ENCODE measurements around the gene WHAMM. TPM values are rescaled to one million over a fixed set of nuclear protein-coding genes. Genes with fewer than 3 reads are reported as not detected.
A peak's percentile ranks its signal among the peaks of the same experiment; 100 is the strongest.

Gene WHAMM
- total RNA-seq, 2 donors from 2014 or later = 5.9 to 8.2 TPM

- Mint-ChIP-seq H3K4me1 (ENCODE audit: low read depth) (peaks cover 42% of the 10 kb centered on the region), H3K36me3 (ENCODE audit: insufficient read depth in 2 of 2) (peaks cover 27 to 43% of the 10 kb centered on the region in 2 donors), H3K27me3 (ENCODE audit: low read depth) (no peaks in the 10 kb centered on the region), H3K9me3 (peaks cover 0 to 2% of the 10 kb centered on the region in 2 donors), H3K27ac (peak overlapping the region; percentile 58), H3K4me3 (peak overlapping the region; percentile 27 to 77)
- ATAC-seq (replicated peaks in 1 of 2) (no peak), DNase-seq (no peak)
These were observed 22.6 kb downstream of the WHAMM start for GRCh38 chr15:82831894-82832600.

DNA sequence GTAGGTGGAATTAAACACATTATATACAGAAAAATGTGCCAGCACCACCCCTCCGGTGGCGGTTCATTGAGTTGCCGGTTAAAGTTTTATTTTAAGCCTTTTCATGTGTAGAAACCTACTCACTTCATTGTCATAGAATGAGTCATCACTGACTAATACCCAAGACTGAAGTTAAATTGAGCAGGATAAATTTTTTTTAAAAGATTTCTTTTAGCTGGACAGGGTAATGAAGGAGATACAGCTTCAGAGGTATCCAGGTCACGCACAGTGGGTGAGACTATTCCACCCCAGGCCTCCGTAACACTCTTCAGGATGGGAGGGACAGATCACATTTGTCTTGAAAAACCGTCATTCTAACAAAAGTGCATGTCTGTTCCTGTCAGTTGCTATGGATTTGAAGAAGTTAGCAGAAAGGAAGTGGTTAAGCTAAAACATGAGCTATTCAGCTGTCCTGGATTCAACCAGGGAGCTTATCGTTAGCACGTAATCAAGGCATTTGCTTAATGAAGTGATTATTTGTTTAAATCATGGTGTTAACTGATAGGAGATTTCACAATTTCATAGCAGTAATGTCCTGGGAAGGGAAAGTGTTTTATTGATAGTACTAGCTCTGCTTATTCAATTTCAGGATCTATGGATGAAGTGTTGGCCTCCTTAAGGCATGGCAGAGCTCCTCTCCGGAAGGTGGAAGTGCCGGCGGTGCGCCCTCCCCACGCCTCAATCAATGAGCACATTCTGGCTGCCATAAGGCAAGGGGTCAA is 23.4 kb downstream of the WHAMM start:
- Mint-ChIP-seq H3K4me3 (peak overlapping the region; percentile 27 to 77), H3K27ac (peak overlapping the region; percentile 58), H3K4me1 (ENCODE audit: low read depth) (peaks cover 40% of the 10 kb centered on the region), H3K27me3 (ENCODE audit: low read depth) (no peaks in the 10 kb centered on the region), H3K36me3 (ENCODE audit: insufficient read depth in 2 of 2) (peaks cover 27 to 41% of the 10 kb centered on the region in 2 donors), H3K9me3 (peaks cover 0 to 4% of the 10 kb centered on the region in 2 donors)
- ATAC-seq (replicated peaks in 1 of 2) = peak; percentile 84
- DNase-seq = peak; percentile 50 to 52

- ATAC-seq (replicated peaks in 1 of 2) = no peak
- Mint-ChIP-seq H3K27ac (no peak overlapping the region), H3K4me3 (no peak overlapping the region), H3K36me3 (ENCODE audit: insufficient read depth in 2 of 2) (peaks cover 25 to 40% of the 10 kb centered on the region in 2 donors), H3K4me1 (ENCODE audit: low read depth) (peaks cover 35% of the 10 kb centered on the region), H3K27me3 (ENCODE audit: low read depth) (no peaks in the 10 kb centered on the region), H3K9me3 (peaks cover 0 to 5% of the 10 kb centered on the region in 2 donors)
- no peak for DNase-seq
These were observed 23.9 kb downstream of the WHAMM start for GRCh38 chr15:82833362-82833682.

GRCh38 chr15:82835391-82835917 is 26.0 kb downstream of the WHAMM start:
- ATAC-seq (replicated peaks in 1 of 2) = no peak
- Mint-ChIP-seq H3K4me3 (no peak overlapping the region), H3K27me3 (ENCODE audit: low read depth) (no peaks in the 10 kb centered on the region), H3K9me3 (peaks cover 0 to 5% of the 10 kb centered on the region in 2 donors), H3K36me3 (ENCODE audit: insufficient read depth in 2 of 2) (peaks cover 21 to 30% of the 10 kb centered on the region in 2 donors), H3K4me1 (ENCODE audit: low read depth) (peaks cover 24% of the 10 kb centered on the region), H3K27ac (no peak overlapping the region)
- no peak for DNase-seq

DNA sequence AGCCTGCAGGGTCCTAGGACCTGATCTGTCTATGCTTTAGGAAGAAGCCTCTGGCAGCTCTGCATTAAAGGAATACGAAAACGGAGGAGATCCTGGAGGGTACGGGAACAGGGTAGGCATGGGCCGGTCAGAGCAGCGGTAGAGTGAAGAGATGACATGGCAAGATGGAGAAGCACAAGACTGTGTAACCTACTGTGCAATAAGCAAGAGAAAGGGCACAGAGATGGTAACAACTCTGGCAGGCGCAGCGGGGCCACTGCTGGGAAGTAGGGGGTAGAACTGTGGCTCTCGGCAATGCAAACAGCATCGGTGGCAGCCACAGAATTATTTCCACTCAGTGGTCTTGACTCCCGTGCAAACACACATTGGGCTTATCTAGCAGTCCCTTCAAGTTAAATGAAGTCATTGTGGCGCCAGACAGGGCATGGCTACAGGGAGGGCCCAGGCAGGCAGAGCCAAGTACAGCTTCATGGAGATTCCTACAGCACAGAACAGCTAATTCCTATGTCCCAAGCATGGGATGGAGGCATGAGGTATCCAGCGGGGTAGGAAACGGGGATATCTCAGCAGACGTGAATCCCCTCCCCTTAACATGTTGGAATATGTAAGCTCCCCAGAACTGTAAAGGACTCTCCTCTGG is 28.8 kb downstream of the WHAMM start:
- H3K4me1 Mint-ChIP-seq (ENCODE audit: low read depth) = peaks cover 2% of the 10 kb centered on the region
- no peak for ATAC-seq (replicated peaks in 1 of 2)
- no peak overlapping the region for H3K27ac Mint-ChIP-seq
- no peaks in the 10 kb centered on the region for H3K27me3 Mint-ChIP-seq (ENCODE audit: low read depth)
- H3K36me3 Mint-ChIP-seq (ENCODE audit: insufficient read depth in 2 of 2) = peaks cover 10 to 12% of the 10 kb centered on the region in 2 donors
- peaks cover 0 to 5% of the 10 kb centered on the region in 2 donors for H3K9me3 Mint-ChIP-seq
- DNase-seq = no peak
- H3K4me3 Mint-ChIP-seq = no peak overlapping the region

DNA sequence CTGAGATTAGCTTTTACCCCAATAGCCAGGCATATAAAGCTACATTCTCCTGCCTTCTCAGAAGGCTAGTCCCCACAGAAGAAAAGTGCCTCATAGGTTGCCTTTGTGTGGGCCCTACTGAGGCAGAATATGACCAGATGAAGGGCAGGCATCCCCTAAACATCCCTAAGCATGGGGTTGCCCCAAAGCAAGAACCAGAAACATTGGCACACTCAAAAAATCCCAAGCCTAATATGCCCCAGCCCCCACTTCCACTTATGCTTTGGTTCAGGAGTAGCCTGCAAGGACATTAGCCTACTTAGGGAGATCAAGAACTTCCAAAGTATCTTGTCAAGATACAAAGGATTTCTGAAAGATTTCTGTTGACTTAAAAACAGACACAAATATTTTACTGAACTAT is 29.7 kb downstream of the WHAMM start:
- Mint-ChIP-seq H3K4me1 (ENCODE audit: low read depth) (no peaks in the 10 kb centered on the region), H3K4me3 (no peak overlapping the region), H3K27ac (no peak overlapping the region), H3K36me3 (ENCODE audit: insufficient read depth in 2 of 2) (peaks cover 5 to 9% of the 10 kb centered on the region in 2 donors), H3K9me3 (peaks cover 0 to 5% of the 10 kb centered on the region in 2 donors), H3K27me3 (ENCODE audit: low read depth) (no peaks in the 10 kb centered on the region)
- ATAC-seq (replicated peaks in 1 of 2) = no peak
- DNase-seq = no peak

- ATAC-seq (replicated peaks in 1 of 2) = no peak
- no peak for DNase-seq
- Mint-ChIP-seq H3K27me3 (ENCODE audit: low read depth) (peaks cover 7% of the 10 kb centered on the region), H3K27ac (no peak overlapping the region), H3K4me3 (no peak overlapping the region), H3K4me1 (ENCODE audit: low read depth) (peaks cover 7% of the 10 kb centered on the region), H3K36me3 (ENCODE audit: insufficient read depth in 2 of 2) (peaks cover 3 to 7% of the 10 kb centered on the region in 2 donors), H3K9me3 (peaks cover 0 to 5% of the 10 kb centered on the region in 2 donors)
These were observed 30.7 kb downstream of the WHAMM start for GRCh38 chr15:82840166-82840565.

DNA sequence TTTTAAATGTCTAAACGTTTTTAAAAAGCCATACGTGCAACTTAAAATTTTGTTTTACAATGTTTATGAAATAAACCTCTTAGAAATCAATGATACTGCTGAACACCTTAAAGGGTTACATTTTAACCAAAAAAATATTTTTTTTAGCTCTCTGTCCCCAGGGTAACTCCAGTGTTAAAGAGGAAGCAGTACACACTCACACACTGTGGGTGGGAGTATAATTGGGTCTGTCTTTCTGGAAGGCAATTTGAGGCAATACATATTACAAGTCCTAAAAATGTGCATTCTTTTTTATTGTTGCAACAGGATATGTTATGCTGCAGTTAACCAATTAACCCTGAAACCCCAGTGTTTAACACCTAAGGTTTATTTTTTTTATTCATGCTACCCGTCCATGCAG is 34.1 kb downstream of the WHAMM start:
- H3K27ac Mint-ChIP-seq = no peak overlapping the region
- H3K27me3 Mint-ChIP-seq (ENCODE audit: low read depth) = peaks cover 9% of the 10 kb centered on the region
- no peaks in the 10 kb centered on the region for H3K9me3 Mint-ChIP-seq
- no peaks in the 10 kb centered on the region for H3K36me3 Mint-ChIP-seq (ENCODE audit: insufficient read depth in 2 of 2)
- peaks cover 8% of the 10 kb centered on the region for H3K4me1 Mint-ChIP-seq (ENCODE audit: low read depth)
- ATAC-seq (replicated peaks in 1 of 2) (no peak), DNase-seq (no peak)
- H3K4me3 Mint-ChIP-seq = no peak overlapping the region

DNA sequence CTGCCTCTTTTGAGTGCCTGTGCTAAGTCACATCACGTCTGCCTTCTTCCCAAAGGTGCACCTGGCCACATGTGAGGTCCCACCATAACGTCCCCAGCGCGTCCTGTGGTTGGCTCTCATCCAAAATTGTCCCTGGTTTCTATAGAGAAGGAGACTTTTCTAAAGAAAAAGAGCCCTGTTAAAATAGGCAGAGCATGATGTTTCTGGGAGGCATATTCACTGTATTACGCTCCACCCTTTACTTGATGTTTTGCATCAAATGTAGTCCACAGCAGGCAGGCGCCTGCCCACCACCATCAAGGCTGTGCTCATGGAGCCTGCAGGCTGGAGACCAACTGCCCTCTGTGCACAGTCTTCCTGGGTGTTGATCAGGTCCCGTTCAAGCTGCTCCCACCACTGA is 36.3 kb downstream of the WHAMM start:
- peaks cover 16% of the 10 kb centered on the region for H3K4me1 Mint-ChIP-seq (ENCODE audit: low read depth)
- peaks cover 9% of the 10 kb centered on the region for H3K27me3 Mint-ChIP-seq (ENCODE audit: low read depth)
- H3K36me3 Mint-ChIP-seq (ENCODE audit: insufficient read depth in 2 of 2) = no peaks in the 10 kb centered on the region
- no peak for ATAC-seq (replicated peaks in 1 of 2)
- H3K9me3 Mint-ChIP-seq = no peaks in the 10 kb centered on the region
- H3K4me3 Mint-ChIP-seq = no peak overlapping the region
- no peak for DNase-seq
- no peak overlapping the region for H3K27ac Mint-ChIP-seq

- Mint-ChIP-seq H3K27me3 (ENCODE audit: low read depth) (peaks cover 9% of the 10 kb centered on the region), H3K27ac (no peak overlapping the region), H3K4me1 (ENCODE audit: low read depth) (peaks cover 16% of the 10 kb centered on the region), H3K36me3 (ENCODE audit: insufficient read depth in 2 of 2) (no peaks in the 10 kb centered on the region), H3K4me3 (no peak overlapping the region), H3K9me3 (no peaks in the 10 kb centered on the region)
- DNase-seq (no peak), ATAC-seq (replicated peaks in 1 of 2) (no peak)
These were observed 37.2 kb downstream of the WHAMM start for GRCh38 chr15:82846621-82847020.

GRCh38 chr15:82847703-82848102 is 38.3 kb downstream of the WHAMM start:
- no peaks in the 10 kb centered on the region for H3K36me3 Mint-ChIP-seq (ENCODE audit: insufficient read depth in 2 of 2)
- H3K27me3 Mint-ChIP-seq (ENCODE audit: low read depth) = peaks cover 9% of the 10 kb centered on the region
- H3K9me3 Mint-ChIP-seq = no peaks in the 10 kb centered on the region
- DNase-seq = no peak
- H3K27ac Mint-ChIP-seq = no peak overlapping the region
- no peak for ATAC-seq (replicated peaks in 1 of 2)
- H3K4me1 Mint-ChIP-seq (ENCODE audit: low read depth) = peaks cover 16% of the 10 kb centered on the region
- H3K4me3 Mint-ChIP-seq = no peak overlapping the region

- DNase-seq (no peak), ATAC-seq (replicated peaks in 1 of 2) (no peak)
- H3K27me3 Mint-ChIP-seq (ENCODE audit: low read depth) = peaks cover 9% of the 10 kb centered on the region
- H3K4me3 Mint-ChIP-seq = no peak overlapping the region
- peaks cover 16% of the 10 kb centered on the region for H3K4me1 Mint-ChIP-seq (ENCODE audit: low read depth)
- H3K9me3 Mint-ChIP-seq = no peaks in the 10 kb centered on the region
- H3K36me3 Mint-ChIP-seq (ENCODE audit: insufficient read depth in 2 of 2) = no peaks in the 10 kb centered on the region
- no peak overlapping the region for H3K27ac Mint-ChIP-seq
These were observed 39.0 kb downstream of the WHAMM start for GRCh38 chr15:82848241-82848993.
